ENCODE data around the gene LRP1B.

LRP1B gene

GRCh38 chr2:141079231-141079630, 1051.6 kb downstream of the LRP1B start:
- Histone ChIP-seq H3K9me3 (ENCODE audit: control insufficient read depth, insufficient read depth, low read depth, low read length) (no peaks in the 10 kb centered on the region), H3K4me3 (ENCODE audit: low read depth, low read length) (no peak overlapping the region), H3K27me3 (ENCODE audit: control insufficient read depth, insufficient read depth, low read length) (no peaks in the 10 kb centered on the region), H3K4me1 (ENCODE audit: control insufficient read depth, insufficient read depth, low read length) (peaks cover 13% of the 10 kb centered on the region), H3K9ac (ENCODE audit: low read length) (no peak overlapping the region), H3K36me3 (ENCODE audit: control insufficient read depth, insufficient read depth, low read length) (no peaks in the 10 kb centered on the region), H3K27ac (ENCODE audit: low read depth, low read length) (no peak overlapping the region)

- no peaks in the 10 kb centered on the region for H3K36me3 ChIP-seq (ENCODE audit: control insufficient read depth, insufficient read depth, low read length)
Observed at GRCh38 chr2:141075753-141076152, 1055.1 kb downstream of the LRP1B start.

GRCh38 chr2:141068053-141068682, 1062.6 kb downstream of the LRP1B start:
- Histone ChIP-seq H3K4me1 (ENCODE audit: control insufficient read depth, insufficient read depth, low read length) (peaks cover 8% of the 10 kb centered on the region), H3K9me3 (ENCODE audit: control insufficient read depth, insufficient read depth, low read depth, low read length) (no peaks in the 10 kb centered on the region), H3K27me3 (ENCODE audit: control insufficient read depth, insufficient read depth, low read length) (no peaks in the 10 kb centered on the region), H3K9ac (ENCODE audit: low read length) (no peak overlapping the region), H3K36me3 (ENCODE audit: control insufficient read depth, insufficient read depth, low read length) (no peaks in the 10 kb centered on the region), H3K27ac (ENCODE audit: low read depth, low read length) (no peak overlapping the region), H3K4me3 (ENCODE audit: low read depth, low read length) (no peak overlapping the region)

More at GRCh38 chr2:141075753-141076152, 1055.1 kb downstream of the LRP1B start:
- no peaks in the 10 kb centered on the region for H3K27me3 ChIP-seq (ENCODE audit: control insufficient read depth, insufficient read depth, low read length)
- H3K9me3 ChIP-seq (ENCODE audit: control insufficient read depth, insufficient read depth, low read depth, low read length): no peaks in the 10 kb centered on the region
- no peak overlapping the region for H3K4me3 ChIP-seq (ENCODE audit: low read depth, low read length)
- H3K4me1 ChIP-seq (ENCODE audit: control insufficient read depth, insufficient read depth, low read length): peaks cover 13% of the 10 kb centered on the region
- no peak overlapping the region for H3K27ac ChIP-seq (ENCODE audit: low read depth, low read length)
- no peak overlapping the region for H3K9ac ChIP-seq (ENCODE audit: low read length)

- no peaks in the 10 kb centered on the region for H3K9me3 ChIP-seq (ENCODE audit: control insufficient read depth, insufficient read depth, low read depth, low read length)
Observed at GRCh38 chr2:141065042-141065441, 1065.8 kb downstream of the LRP1B start.

GRCh38 chr2:141063406-141063805, 1067.4 kb downstream of the LRP1B start:
- no peaks in the 10 kb centered on the region for H3K27me3 ChIP-seq (ENCODE audit: control insufficient read depth, insufficient read depth, low read length)
- H3K36me3 ChIP-seq (ENCODE audit: control insufficient read depth, insufficient read depth, low read length): no peaks in the 10 kb centered on the region
- H3K9me3 ChIP-seq (ENCODE audit: control insufficient read depth, insufficient read depth, low read depth, low read length): no peaks in the 10 kb centered on the region
- no peak overlapping the region for H3K9ac ChIP-seq (ENCODE audit: low read length)
- H3K4me3 ChIP-seq (ENCODE audit: low read depth, low read length): no peak overlapping the region
- H3K27ac ChIP-seq (ENCODE audit: low read depth, low read length): no peak overlapping the region
- peaks cover 8% of the 10 kb centered on the region for H3K4me1 ChIP-seq (ENCODE audit: control insufficient read depth, insufficient read depth, low read length)

More at GRCh38 chr2:141065042-141065441, 1065.8 kb downstream of the LRP1B start:
- no peak overlapping the region for H3K4me3 ChIP-seq (ENCODE audit: low read depth, low read length)
- H3K27me3 ChIP-seq (ENCODE audit: control insufficient read depth, insufficient read depth, low read length): no peaks in the 10 kb centered on the region
- no peak overlapping the region for H3K27ac ChIP-seq (ENCODE audit: low read depth, low read length)
- H3K36me3 ChIP-seq (ENCODE audit: control insufficient read depth, insufficient read depth, low read length): no peaks in the 10 kb centered on the region
- H3K4me1 ChIP-seq (ENCODE audit: control insufficient read depth, insufficient read depth, low read length): peaks cover 8% of the 10 kb centered on the region
- no peak overlapping the region for H3K9ac ChIP-seq (ENCODE audit: low read length)

GRCh38 chr2:141062443-141062842, 1068.4 kb downstream of the LRP1B start:
- Histone ChIP-seq H3K27me3 (ENCODE audit: control insufficient read depth, insufficient read depth, low read length) (no peaks in the 10 kb centered on the region), H3K36me3 (ENCODE audit: control insufficient read depth, insufficient read depth, low read length) (no peaks in the 10 kb centered on the region), H3K9ac (ENCODE audit: low read length) (no peak overlapping the region), H3K4me3 (ENCODE audit: low read depth, low read length) (no peak overlapping the region), H3K27ac (ENCODE audit: low read depth, low read length) (no peak overlapping the region), H3K4me1 (ENCODE audit: control insufficient read depth, insufficient read depth, low read length) (peaks cover 8% of the 10 kb centered on the region), H3K9me3 (ENCODE audit: control insufficient read depth, insufficient read depth, low read depth, low read length) (no peaks in the 10 kb centered on the region)

GRCh38 chr2:141062031-141062430, 1068.8 kb downstream of the LRP1B start:
- H3K36me3 ChIP-seq (ENCODE audit: control insufficient read depth, insufficient read depth, low read length): no peaks in the 10 kb centered on the region
- H3K4me3 ChIP-seq (ENCODE audit: low read depth, low read length): no peak overlapping the region
- no peak overlapping the region for H3K27ac ChIP-seq (ENCODE audit: low read depth, low read length)
- H3K27me3 ChIP-seq (ENCODE audit: control insufficient read depth, insufficient read depth, low read length): no peaks in the 10 kb centered on the region
- H3K9me3 ChIP-seq (ENCODE audit: control insufficient read depth, insufficient read depth, low read depth, low read length): no peaks in the 10 kb centered on the region
- no peak overlapping the region for H3K9ac ChIP-seq (ENCODE audit: low read length)
- H3K4me1 ChIP-seq (ENCODE audit: control insufficient read depth, insufficient read depth, low read length): peaks cover 8% of the 10 kb centered on the region

GRCh38 chr2:141058556-141058955, 1072.3 kb downstream of the LRP1B start:
- H3K27me3 ChIP-seq (ENCODE audit: control insufficient read depth, insufficient read depth, low read length): no peaks in the 10 kb centered on the region
- no peak overlapping the region for H3K9ac ChIP-seq (ENCODE audit: low read length)
- no peaks in the 10 kb centered on the region for H3K9me3 ChIP-seq (ENCODE audit: control insufficient read depth, insufficient read depth, low read depth, low read length)
- no peaks in the 10 kb centered on the region for H3K36me3 ChIP-seq (ENCODE audit: control insufficient read depth, insufficient read depth, low read length)
- H3K27ac ChIP-seq (ENCODE audit: low read depth, low read length): no peak overlapping the region
- peaks cover 3% of the 10 kb centered on the region for H3K4me1 ChIP-seq (ENCODE audit: control insufficient read depth, insufficient read depth, low read length)
- H3K4me3 ChIP-seq (ENCODE audit: low read depth, low read length): no peak overlapping the region

- Histone ChIP-seq H3K4me1 (ENCODE audit: control insufficient read depth, insufficient read depth, low read length) (no peaks in the 10 kb centered on the region), H3K9ac (ENCODE audit: low read length) (no peak overlapping the region), H3K9me3 (ENCODE audit: control insufficient read depth, insufficient read depth, low read depth, low read length) (no peaks in the 10 kb centered on the region), H3K27me3 (ENCODE audit: control insufficient read depth, insufficient read depth, low read length) (no peaks in the 10 kb centered on the region), H3K36me3 (ENCODE audit: control insufficient read depth, insufficient read depth, low read length) (no peaks in the 10 kb centered on the region), H3K27ac (ENCODE audit: low read depth, low read length) (no peak overlapping the region), H3K4me3 (ENCODE audit: low read depth, low read length) (no peak overlapping the region)
Observed at GRCh38 chr2:141055531-141055930, 1075.3 kb downstream of the LRP1B start.

GRCh38 chr2:141048951-141049350, 1081.9 kb downstream of the LRP1B start:
- no peaks in the 10 kb centered on the region for H3K4me1 ChIP-seq (ENCODE audit: control insufficient read depth, insufficient read depth, low read length)
- no peaks in the 10 kb centered on the region for H3K9me3 ChIP-seq (ENCODE audit: control insufficient read depth, insufficient read depth, low read depth, low read length)
- H3K36me3 ChIP-seq (ENCODE audit: control insufficient read depth, insufficient read depth, low read length): no peaks in the 10 kb centered on the region
- H3K27me3 ChIP-seq (ENCODE audit: control insufficient read depth, insufficient read depth, low read length): no peaks in the 10 kb centered on the region
- no peak overlapping the region for H3K27ac ChIP-seq (ENCODE audit: low read depth, low read length)
- H3K4me3 ChIP-seq (ENCODE audit: low read depth, low read length): no peak overlapping the region
- H3K9ac ChIP-seq (ENCODE audit: low read length): no peak overlapping the region

- Histone ChIP-seq H3K4me1 (ENCODE audit: control insufficient read depth, insufficient read depth, low read length) (no peaks in the 10 kb centered on the region), H3K27ac (ENCODE audit: low read depth, low read length) (no peak overlapping the region), H3K9me3 (ENCODE audit: control insufficient read depth, insufficient read depth, low read depth, low read length) (no peaks in the 10 kb centered on the region), H3K27me3 (ENCODE audit: control insufficient read depth, insufficient read depth, low read length) (no peaks in the 10 kb centered on the region), H3K4me3 (ENCODE audit: low read depth, low read length) (no peak overlapping the region), H3K9ac (ENCODE audit: low read length) (no peak overlapping the region), H3K36me3 (ENCODE audit: control insufficient read depth, insufficient read depth, low read length) (no peaks in the 10 kb centered on the region)
Observed at GRCh38 chr2:141041281-141041680, 1089.5 kb downstream of the LRP1B start.
